WTC11 (cell line): ENCODE measurements around the gene MRGPRF.

Source experiments
- CREB1 ChIP-seq: sonication (generic); formaldehyde crosslinking; IDR thresholded peaks from 2 replicates; pipeline ENCODE4 v1.8.0; 2023; ENCODE audit warnings: mild to moderate bottlenecking, missing genetic modification reagents
- CTCF ChIP-seq: fragments of 200-600 bp; IDR thresholded peaks from 2 replicates; pipeline ENCODE4 v1.8.0; 2022; ENCODE audit warnings: antibody characterized with exemption
- IRF1 ChIP-seq: sonication (generic); formaldehyde crosslinking; IDR thresholded peaks from 2 replicates; pipeline ENCODE4 v1.8.0; 2023; ENCODE audit warnings: missing genetic modification reagents
- TF ChIP-seq, protein P1 (sequence below): sonication (generic); formaldehyde crosslinking; IDR thresholded peaks from 2 replicates; pipeline ENCODE4 v1.8.0; 2023; ENCODE audit warnings: missing genetic modification reagents, mild to moderate bottlenecking, borderline replicate concordance

- TF ChIP-seq, protein P1, sequence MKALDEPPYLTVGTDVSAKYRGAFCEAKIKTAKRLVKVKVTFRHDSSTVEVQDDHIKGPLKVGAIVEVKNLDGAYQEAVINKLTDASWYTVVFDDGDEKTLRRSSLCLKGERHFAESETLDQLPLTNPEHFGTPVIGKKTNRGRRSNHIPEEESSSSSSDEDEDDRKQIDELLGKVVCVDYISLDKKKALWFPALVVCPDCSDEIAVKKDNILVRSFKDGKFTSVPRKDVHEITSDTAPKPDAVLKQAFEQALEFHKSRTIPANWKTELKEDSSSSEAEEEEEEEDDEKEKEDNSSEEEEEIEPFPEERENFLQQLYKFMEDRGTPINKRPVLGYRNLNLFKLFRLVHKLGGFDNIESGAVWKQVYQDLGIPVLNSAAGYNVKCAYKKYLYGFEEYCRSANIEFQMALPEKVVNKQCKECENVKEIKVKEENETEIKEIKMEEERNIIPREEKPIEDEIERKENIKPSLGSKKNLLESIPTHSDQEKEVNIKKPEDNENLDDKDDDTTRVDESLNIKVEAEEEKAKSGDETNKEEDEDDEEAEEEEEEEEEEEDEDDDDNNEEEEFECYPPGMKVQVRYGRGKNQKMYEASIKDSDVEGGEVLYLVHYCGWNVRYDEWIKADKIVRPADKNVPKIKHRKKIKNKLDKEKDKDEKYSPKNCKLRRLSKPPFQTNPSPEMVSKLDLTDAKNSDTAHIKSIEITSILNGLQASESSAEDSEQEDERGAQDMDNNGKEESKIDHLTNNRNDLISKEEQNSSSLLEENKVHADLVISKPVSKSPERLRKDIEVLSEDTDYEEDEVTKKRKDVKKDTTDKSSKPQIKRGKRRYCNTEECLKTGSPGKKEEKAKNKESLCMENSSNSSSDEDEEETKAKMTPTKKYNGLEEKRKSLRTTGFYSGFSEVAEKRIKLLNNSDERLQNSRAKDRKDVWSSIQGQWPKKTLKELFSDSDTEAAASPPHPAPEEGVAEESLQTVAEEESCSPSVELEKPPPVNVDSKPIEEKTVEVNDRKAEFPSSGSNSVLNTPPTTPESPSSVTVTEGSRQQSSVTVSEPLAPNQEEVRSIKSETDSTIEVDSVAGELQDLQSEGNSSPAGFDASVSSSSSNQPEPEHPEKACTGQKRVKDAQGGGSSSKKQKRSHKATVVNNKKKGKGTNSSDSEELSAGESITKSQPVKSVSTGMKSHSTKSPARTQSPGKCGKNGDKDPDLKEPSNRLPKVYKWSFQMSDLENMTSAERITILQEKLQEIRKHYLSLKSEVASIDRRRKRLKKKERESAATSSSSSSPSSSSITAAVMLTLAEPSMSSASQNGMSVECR (CRISPR knock-in tag) = no peak
- TF ChIP-seq CREB1 (no peak), CTCF (no peak), IRF1 (CRISPR knock-in tag) (no peak)
Observed at GRCh38 chr11:69057236-69057635, 44.2 kb upstream of the MRGPRF start.
